NCI-H748 (cell line): Measurements from ENCODE around the gene NCK2.

Experiments
- DNase-seq: peaks from one replicate; lab custom pipeline; 2025; ENCODE audit not compliant: unreplicated experiment; lab: John Stamatoyannopoulos, UW

Gene NCK2

GRCh38 chr2:105808423-105809096 lies 63.8 kb downstream of the NCK2 start:
- DNase-seq, result no peak

- DNase-seq, result no peak
Measured at GRCh38 chr2:105809097-105809473, 64.4 kb downstream of the NCK2 start.

- no peak for DNase-seq
Measured at GRCh38 chr2:105809723-105810122, 65.0 kb downstream of the NCK2 start.

GRCh38 chr2:105812180-105813044 lies 67.7 kb downstream of the NCK2 start:
- DNase-seq, result peak; percentile 47

GRCh38 chr2:105813045-105813315 lies 68.3 kb downstream of the NCK2 start:
- no peak for DNase-seq

GRCh38 chr2:105813405-105813804 lies 68.7 kb downstream of the NCK2 start:
- DNase-seq, result no peak

GRCh38 chr2:105814291-105814940 lies 69.7 kb downstream of the NCK2 start:
- DNase-seq, result no peak

GRCh38 chr2:105815401-105815800 lies 70.7 kb downstream of the NCK2 start:
- no peak for DNase-seq

- no peak for DNase-seq
Measured at GRCh38 chr2:105820151-105820550, 75.4 kb downstream of the NCK2 start.

- DNase-seq, result no peak
Measured at GRCh38 chr2:105820691-105821090, 76.0 kb downstream of the NCK2 start.

GRCh38 chr2:105821428-105822125 lies 76.9 kb downstream of the NCK2 start:
- DNase-seq, result peak; percentile 81

GRCh38 chr2:105822186-105822585 lies 77.5 kb downstream of the NCK2 start:
- DNase-seq, result no peak

- no peak for DNase-seq
Measured at GRCh38 chr2:105824446-105824845, 79.7 kb downstream of the NCK2 start.

GRCh38 chr2:105827351-105828096 lies 82.8 kb downstream of the NCK2 start:
- no peak for DNase-seq

- DNase-seq, result no peak
Measured at GRCh38 chr2:105828558-105828957, 83.8 kb downstream of the NCK2 start.

- DNase-seq, result no peak
Measured at GRCh38 chr2:105834931-105835330, 90.2 kb downstream of the NCK2 start.

GRCh38 chr2:105836341-105836740 lies 91.6 kb downstream of the NCK2 start:
- DNase-seq, result no peak

GRCh38 chr2:105836840-105837692 lies 92.4 kb downstream of the NCK2 start:
- DNase-seq, result no peak

- no peak for DNase-seq
Measured at GRCh38 chr2:105839793-105840192, 95.1 kb downstream of the NCK2 start.

GRCh38 chr2:105840933-105841332 lies 96.2 kb downstream of the NCK2 start:
- no peak for DNase-seq
